Myocyte (in vitro differentiated cells): ENCODE measurements around the gene PAQR5. TPM values are rescaled to one million over a fixed set of nuclear protein-coding genes. Genes with fewer than 3 reads are reported as not detected.
A peak's percentile ranks its signal among the peaks of the same experiment; 100 is the strongest.
"Not testable (repeated sequence)": the region's sequence is repeated elsewhere in the genome, so short reads cannot be mapped to it uniquely, and the experiment has no call there.

Experiments used
- DNase-seq: peaks from one replicate; pipeline ENCODE4 v3.0.0-alpha.2; 2012; ENCODE audit warnings: low read depth
- total RNA-seq: library from RNA; depleted of rRNA; stranded (reverse); fragments of >200 nt; gene quantifications from 2 replicates; pipeline ENCODE4 v1.2.3, GENCODE V29; 2014

The PAQR5 gene
- total RNA-seq, 1 donor from 2014 or later, result 8.5 TPM

GRCh38 chr15:69346112-69346511 is 47.4 kb downstream of the PAQR5 start:
- no peak for DNase-seq

- no peak for DNase-seq
These were observed 52.6 kb downstream of the PAQR5 start for GRCh38 chr15:69351333-69351732.

- no peak for DNase-seq
These were observed 53.2 kb downstream of the PAQR5 start for GRCh38 chr15:69351884-69352283.

GRCh38 chr15:69357773-69358771 is 59.4 kb downstream of the PAQR5 start:
- DNase-seq, result no peak

GRCh38 chr15:69358850-69359249 is 60.1 kb downstream of the PAQR5 start:
- no peak for DNase-seq

- DNase-seq, result no peak
These were observed 61.0 kb downstream of the PAQR5 start for GRCh38 chr15:69359722-69360121.

- no peak for DNase-seq
These were observed 61.9 kb downstream of the PAQR5 start for GRCh38 chr15:69360642-69361041.

GRCh38 chr15:69367236-69367635 is 68.5 kb downstream of the PAQR5 start:
- no peak for DNase-seq

GRCh38 chr15:69369631-69370030 is 70.9 kb downstream of the PAQR5 start:
- no peak for DNase-seq

- DNase-seq, result no peak
These were observed 74.7 kb downstream of the PAQR5 start for GRCh38 chr15:69373406-69373805.

GRCh38 chr15:69375151-69375790 is 76.6 kb downstream of the PAQR5 start:
- no peak for DNase-seq

- DNase-seq, result no peak
These were observed 78.7 kb downstream of the PAQR5 start for GRCh38 chr15:69377216-69377970.

GRCh38 chr15:69380100-69380725 is 81.5 kb downstream of the PAQR5 start:
- DNase-seq, result peak; percentile 49

GRCh38 chr15:69380726-69381105 is 82.0 kb downstream of the PAQR5 start:
- no peak for DNase-seq

- not testable (repeated sequence) for DNase-seq
These were observed 83.5 kb downstream of the PAQR5 start for GRCh38 chr15:69382176-69382575.

GRCh38 chr15:69384066-69384465 is 85.4 kb downstream of the PAQR5 start:
- DNase-seq, result not testable (repeated sequence)

- DNase-seq, result no peak
These were observed 86.2 kb downstream of the PAQR5 start for GRCh38 chr15:69384626-69385598.

- no peak for DNase-seq
These were observed 87.1 kb downstream of the PAQR5 start for GRCh38 chr15:69385831-69386230.

- no peak for DNase-seq
These were observed 87.6 kb downstream of the PAQR5 start for GRCh38 chr15:69386284-69386683.

GRCh38 chr15:69388260-69388705 is 89.6 kb downstream of the PAQR5 start:
- no peak for DNase-seq
